Keratinocyte (primary cell): ENCODE results near the gene KANSL1.

ENCODE experiments used
- CTCF ChIP-seq, 3 experiments: IDR thresholded peaks in 1 of 3; conservative IDR thresholded peaks in 1 of 3; optimal IDR thresholded peaks in 1 of 3; 2 replicates in 2 of 3; 3 replicates in 1 of 3; pipeline versions ENCODE3 to v1.5.1; 2011; ENCODE audit warnings: low read length in 3 of 3, mild to moderate bottlenecking in 3 of 3, moderate library complexity in 2 of 3, control low read depth in 1 of 3, inconsistent platforms in 1 of 3; ENCODE audit not compliant: insufficient read depth in 2 of 3; ENCODE audit errors: extremely low read depth in 1 of 3
- EZH2 ChIP-seq: IDR thresholded peaks from one replicate; pipeline ENCODE4 v1.6.1; 2012; ENCODE audit warnings: inconsistent platforms, mild to moderate bottlenecking, low read length, moderate library complexity

- TF ChIP-seq CTCF (optimal IDR thresholded peaks at IDR 0.05 in 1 of 3, IDR thresholded peaks at IDR 0.05 in 1 of 3, conservative IDR thresholded peaks at IDR 0.05 in 1 of 3; ENCODE audit: extremely low read depth in 1 of 3, insufficient read depth in 2 of 3, low read length in 3 of 3), result no peak
- TF ChIP-seq EZH2, result no peak
Observed at GRCh38 chr17:46178550-46179214, 14.5 kb downstream of the KANSL1 start.
